SK-N-SH treated with all-trans-retinoic acid at 6 μM for 48 hours (cell line): Measurements from ENCODE around the gene PRSS21.

Experiments
- ARNTL ChIP-seq: fragments of 450-650 bp; formaldehyde crosslinking; IDR thresholded peaks from 2 replicates; pipeline ENCODE4 v1.5.0; 2020; ENCODE audit warnings: low read depth, mild to moderate bottlenecking, moderate library complexity, borderline replicate concordance
- BACH2 ChIP-seq: fragments of 250-450 bp; sonication (Bioruptor Pico); IDR thresholded peaks from 2 replicates; pipeline ENCODE4 v1.9.0; 2021; ENCODE audit warnings: mild to moderate bottlenecking, borderline replicate concordance
- CSDC2 ChIP-seq: fragments of 250-450 bp; sonication (Bioruptor Pico); IDR thresholded peaks from 2 replicates; pipeline ENCODE4 v1.5.0; 2020; ENCODE audit warnings: mild to moderate bottlenecking, moderate library complexity
- GLIS3 ChIP-seq: fragments of 250-450 bp; sonication (Bioruptor Pico); IDR thresholded peaks from 2 replicates; pipeline ENCODE4 v1.5.0; 2020; ENCODE audit warnings: mild to moderate bottlenecking, moderate library complexity
- ISL1 ChIP-seq: fragments of 250-450 bp; sonication (Bioruptor Pico); IDR thresholded peaks from 2 replicates; pipeline ENCODE4 v2.1.2; 2022; ENCODE audit warnings: mild to moderate bottlenecking, moderate library complexity
- PPARA ChIP-seq: fragments of 250-450 bp; sonication (Bioruptor Pico); IDR thresholded peaks from 2 replicates; pipeline ENCODE4 v1.5.0; 2020; ENCODE audit warnings: mild to moderate bottlenecking, borderline replicate concordance
- RARB ChIP-seq: fragments of 250-450 bp; sonication (Bioruptor Pico); IDR thresholded peaks from 2 replicates; pipeline ENCODE4 v1.8.0; 2021; ENCODE audit warnings: mild to moderate bottlenecking, moderate library complexity
- ZC3H10 ChIP-seq: fragments of 250-450 bp; sonication (Bioruptor Pico); IDR thresholded peaks from 2 replicates; pipeline ENCODE4 v1.5.1; 2021; ENCODE audit warnings: mild to moderate bottlenecking, moderate library complexity
- ZNF70 ChIP-seq: fragments of 450-650 bp; formaldehyde crosslinking; IDR thresholded peaks from 2 replicates; pipeline ENCODE4 v1.5.0; 2020; ENCODE audit warnings: mild to moderate bottlenecking, moderate library complexity
- ZNF8 ChIP-seq: fragments of 450-650 bp; formaldehyde crosslinking; IDR thresholded peaks from 2 replicates; pipeline ENCODE4 v1.5.0; 2020; ENCODE audit warnings: mild to moderate bottlenecking, moderate library complexity
- TF ChIP-seq, protein P1 (sequence below): fragments of 250-450 bp; sonication (Bioruptor Pico); IDR thresholded peaks from 2 replicates; pipeline ENCODE4 v1.5.0; 2020; ENCODE audit warnings: mild to moderate bottlenecking, moderate library complexity
- TF ChIP-seq, protein P2 (sequence below): fragments of 250-450 bp; sonication (Bioruptor Pico); IDR thresholded peaks from 2 replicates; pipeline ENCODE4 v1.5.1; 2020; ENCODE audit warnings: low read depth, mild to moderate bottlenecking, moderate library complexity
- TF ChIP-seq, protein P3 (sequence below): fragments of 250-450 bp; sonication (Bioruptor Pico); IDR thresholded peaks from 2 replicates; pipeline ENCODE4 v1.8.0; 2020; ENCODE audit warnings: mild to moderate bottlenecking, moderate library complexity, borderline replicate concordance

DNA sequence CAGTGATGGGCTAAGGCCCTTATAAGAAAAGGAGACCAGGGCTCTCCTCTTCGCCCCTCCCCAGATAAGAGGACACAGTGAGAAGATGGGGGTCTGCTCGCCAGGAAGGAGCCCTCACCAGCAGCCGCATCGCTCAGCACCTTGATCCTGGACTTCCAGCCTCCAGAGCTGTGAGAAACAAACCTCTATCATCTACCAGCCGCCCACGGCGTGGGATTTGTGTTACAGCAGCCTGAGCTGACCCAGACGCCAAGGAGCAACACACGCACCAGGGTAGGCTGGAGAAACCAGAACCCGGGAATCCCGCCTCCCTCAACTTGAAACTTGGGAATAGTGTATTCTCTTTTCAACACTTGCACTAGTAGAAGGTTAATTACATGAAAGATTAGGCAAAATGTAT, 8.9 kb downstream of the PRSS21 start:
- TF ChIP-seq BACH2 (CRISPR knock-in tag) (no peak), PPARA (CRISPR knock-in tag) (no peak), GLIS3 (CRISPR knock-in tag) (no peak), CSDC2 (no peak), RARB (CRISPR knock-in tag) (no peak), ZNF70 (no peak), ZNF8 (CRISPR knock-in tag) (no peak), ZC3H10 (CRISPR knock-in tag) (no peak), ISL1 (CRISPR knock-in tag) (no peak), ARNTL (no peak)
- TF ChIP-seq, protein P1, sequence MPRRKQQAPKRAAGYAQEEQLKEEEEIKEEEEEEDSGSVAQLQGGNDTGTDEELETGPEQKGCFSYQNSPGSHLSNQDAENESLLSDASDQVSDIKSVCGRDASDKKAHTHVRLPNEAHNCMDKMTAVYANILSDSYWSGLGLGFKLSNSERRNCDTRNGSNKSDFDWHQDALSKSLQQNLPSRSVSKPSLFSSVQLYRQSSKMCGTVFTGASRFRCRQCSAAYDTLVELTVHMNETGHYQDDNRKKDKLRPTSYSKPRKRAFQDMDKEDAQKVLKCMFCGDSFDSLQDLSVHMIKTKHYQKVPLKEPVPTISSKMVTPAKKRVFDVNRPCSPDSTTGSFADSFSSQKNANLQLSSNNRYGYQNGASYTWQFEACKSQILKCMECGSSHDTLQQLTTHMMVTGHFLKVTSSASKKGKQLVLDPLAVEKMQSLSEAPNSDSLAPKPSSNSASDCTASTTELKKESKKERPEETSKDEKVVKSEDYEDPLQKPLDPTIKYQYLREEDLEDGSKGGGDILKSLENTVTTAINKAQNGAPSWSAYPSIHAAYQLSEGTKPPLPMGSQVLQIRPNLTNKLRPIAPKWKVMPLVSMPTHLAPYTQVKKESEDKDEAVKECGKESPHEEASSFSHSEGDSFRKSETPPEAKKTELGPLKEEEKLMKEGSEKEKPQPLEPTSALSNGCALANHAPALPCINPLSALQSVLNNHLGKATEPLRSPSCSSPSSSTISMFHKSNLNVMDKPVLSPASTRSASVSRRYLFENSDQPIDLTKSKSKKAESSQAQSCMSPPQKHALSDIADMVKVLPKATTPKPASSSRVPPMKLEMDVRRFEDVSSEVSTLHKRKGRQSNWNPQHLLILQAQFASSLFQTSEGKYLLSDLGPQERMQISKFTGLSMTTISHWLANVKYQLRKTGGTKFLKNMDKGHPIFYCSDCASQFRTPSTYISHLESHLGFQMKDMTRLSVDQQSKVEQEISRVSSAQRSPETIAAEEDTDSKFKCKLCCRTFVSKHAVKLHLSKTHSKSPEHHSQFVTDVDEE (CRISPR knock-in tag), result no peak
- TF ChIP-seq, protein P2, sequence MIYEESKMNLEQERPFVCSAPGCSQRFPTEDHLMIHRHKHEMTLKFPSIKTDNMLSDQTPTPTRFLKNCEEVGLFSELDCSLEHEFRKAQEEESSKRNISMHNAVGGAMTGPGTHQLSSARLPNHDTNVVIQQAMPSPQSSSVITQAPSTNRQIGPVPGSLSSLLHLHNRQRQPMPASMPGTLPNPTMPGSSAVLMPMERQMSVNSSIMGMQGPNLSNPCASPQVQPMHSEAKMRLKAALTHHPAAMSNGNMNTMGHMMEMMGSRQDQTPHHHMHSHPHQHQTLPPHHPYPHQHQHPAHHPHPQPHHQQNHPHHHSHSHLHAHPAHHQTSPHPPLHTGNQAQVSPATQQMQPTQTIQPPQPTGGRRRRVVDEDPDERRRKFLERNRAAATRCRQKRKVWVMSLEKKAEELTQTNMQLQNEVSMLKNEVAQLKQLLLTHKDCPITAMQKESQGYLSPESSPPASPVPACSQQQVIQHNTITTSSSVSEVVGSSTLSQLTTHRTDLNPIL (CRISPR knock-in tag), result no peak
- TF ChIP-seq, protein P3, sequence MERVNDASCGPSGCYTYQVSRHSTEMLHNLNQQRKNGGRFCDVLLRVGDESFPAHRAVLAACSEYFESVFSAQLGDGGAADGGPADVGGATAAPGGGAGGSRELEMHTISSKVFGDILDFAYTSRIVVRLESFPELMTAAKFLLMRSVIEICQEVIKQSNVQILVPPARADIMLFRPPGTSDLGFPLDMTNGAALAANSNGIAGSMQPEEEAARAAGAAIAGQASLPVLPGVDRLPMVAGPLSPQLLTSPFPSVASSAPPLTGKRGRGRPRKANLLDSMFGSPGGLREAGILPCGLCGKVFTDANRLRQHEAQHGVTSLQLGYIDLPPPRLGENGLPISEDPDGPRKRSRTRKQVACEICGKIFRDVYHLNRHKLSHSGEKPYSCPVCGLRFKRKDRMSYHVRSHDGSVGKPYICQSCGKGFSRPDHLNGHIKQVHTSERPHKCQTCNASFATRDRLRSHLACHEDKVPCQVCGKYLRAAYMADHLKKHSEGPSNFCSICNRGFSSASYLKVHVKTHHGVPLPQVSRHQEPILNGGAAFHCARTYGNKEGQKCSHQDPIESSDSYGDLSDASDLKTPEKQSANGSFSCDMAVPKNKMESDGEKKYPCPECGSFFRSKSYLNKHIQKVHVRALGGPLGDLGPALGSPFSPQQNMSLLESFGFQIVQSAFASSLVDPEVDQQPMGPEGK (CRISPR knock-in tag), result no peak
